Right atrium auricular region (tissue), 2 donors: ENCODE measurements around the gene SLC25A2. TPM values are rescaled to one million over a fixed set of nuclear protein-coding genes. Genes with fewer than 3 reads are reported as not detected.
"Not testable (repeated sequence)": the region's sequence is repeated elsewhere in the genome, so short reads cannot be mapped to it uniquely, and the experiment has no call there.

ENCODE experiments used
- DNase-seq: peaks from one replicate; pipeline ENCODE4 v3.0.0-alpha.2; 2019; ENCODE audit warnings: low spot score
- H3K27ac ChIP-seq, 2 donors: fragments of 200-600 bp; sonication (generic); 1 replicate in 1 of 2; 2 replicates in 1 of 2; pipeline ENCODE4 v1.5.1; 2016 to 2019
- H3K27me3 ChIP-seq, 2 donors: fragments of 200-600 bp; sonication (generic); one replicate each; pipeline versions ENCODE4 v1.5.1 to v1.6.0; 2017 to 2019
- H3K36me3 ChIP-seq: fragments of 200-600 bp; sonication (generic); one replicate; pipeline ENCODE4 v1.5.1; 2016
- H3K4me1 ChIP-seq, 2 donors: fragments of 200-600 bp; sonication (generic); one replicate each; pipeline versions ENCODE4 v1.5.1 to v1.6.0; 2017 to 2019
- H3K4me3 ChIP-seq, 2 donors: fragments of 200-600 bp; sonication (generic); 1 replicate in 1 of 2; 2 replicates in 1 of 2; pipeline ENCODE4 v1.5.1; 2017 to 2019; ENCODE audit warnings: mild to moderate bottlenecking in 1 of 2, moderate library complexity in 1 of 2
- H3K9me3 ChIP-seq, 2 donors: fragments of 200-600 bp; sonication (generic); one replicate each; pipeline ENCODE4 v1.5.1; 2019
- CTCF ChIP-seq, 2 donors: fragments of 200-600 bp; sonication (generic); IDR thresholded peaks; one replicate each; pipeline ENCODE4 v1.5.1; 2019; ENCODE audit warnings: antibody characterized with exemption in 2 of 2
- total RNA-seq, 2 donors: library from RNA; depleted of rRNA; stranded (reverse); fragments of >200 nt; gene quantifications; one replicate each; pipeline ENCODE4 v1.1.0, GENCODE V29; 2016

Gene SLC25A2
- total RNA-seq, 2 donors from 2014 or later = not detected

GRCh38 chr5:141319202-141319601 lies 15.4 kb upstream of the SLC25A2 start:
- peaks cover 42% of the 10 kb centered on the region for H3K36me3 ChIP-seq
- TF ChIP-seq CTCF (IDR thresholded peaks at IDR 0.05) = no peak
- H3K4me3 ChIP-seq = no peak overlapping the region
- DNase-seq = no peak
- H3K9me3 ChIP-seq = peaks cover 35 to 68% of the 10 kb centered on the region in 2 donors
- peaks cover 0 to 12% of the 10 kb centered on the region in 2 donors for H3K4me1 ChIP-seq
- H3K27me3 ChIP-seq = no peaks in the 10 kb centered on the region
- no peak overlapping the region for H3K27ac ChIP-seq

GRCh38 chr5:141316963-141317362 lies 13.1 kb upstream of the SLC25A2 start:
- Histone ChIP-seq H3K36me3 (peaks cover 42% of the 10 kb centered on the region), H3K4me1 (peaks cover 0 to 12% of the 10 kb centered on the region in 2 donors), H3K9me3 (peaks cover 37 to 90% of the 10 kb centered on the region in 2 donors)
- not testable (repeated sequence) for H3K4me3 ChIP-seq, H3K27ac ChIP-seq, H3K27me3 ChIP-seq, DNase-seq

DNA sequence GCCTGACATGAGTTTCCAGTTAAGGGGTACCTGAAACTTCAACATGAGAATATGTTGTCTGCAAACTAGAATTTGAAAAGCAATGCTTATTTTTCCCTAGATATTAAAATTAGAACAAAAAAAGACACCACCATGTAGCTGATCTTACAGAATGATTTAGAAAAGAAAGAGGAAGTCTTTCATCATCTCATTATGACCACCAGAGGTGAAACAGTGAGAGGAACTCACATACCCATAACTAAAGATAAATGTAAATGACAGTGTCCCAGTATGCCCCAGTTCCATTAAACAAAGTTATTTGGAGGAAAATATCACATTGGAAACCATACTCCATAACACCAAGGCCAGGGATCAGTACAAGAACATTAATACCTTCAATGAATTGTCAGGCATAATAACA lies 9.9 kb upstream of the SLC25A2 start:
- Histone ChIP-seq H3K9me3 (peaks cover 24 to 98% of the 10 kb centered on the region in 2 donors), H3K36me3 (peaks cover 32% of the 10 kb centered on the region), H3K27ac (no peak overlapping the region), H3K4me1 (no peaks in the 10 kb centered on the region), H3K27me3 (no peaks in the 10 kb centered on the region), H3K4me3 (no peak overlapping the region)
- no peak for TF ChIP-seq CTCF (IDR thresholded peaks at IDR 0.05)
- DNase-seq = no peak

DNA sequence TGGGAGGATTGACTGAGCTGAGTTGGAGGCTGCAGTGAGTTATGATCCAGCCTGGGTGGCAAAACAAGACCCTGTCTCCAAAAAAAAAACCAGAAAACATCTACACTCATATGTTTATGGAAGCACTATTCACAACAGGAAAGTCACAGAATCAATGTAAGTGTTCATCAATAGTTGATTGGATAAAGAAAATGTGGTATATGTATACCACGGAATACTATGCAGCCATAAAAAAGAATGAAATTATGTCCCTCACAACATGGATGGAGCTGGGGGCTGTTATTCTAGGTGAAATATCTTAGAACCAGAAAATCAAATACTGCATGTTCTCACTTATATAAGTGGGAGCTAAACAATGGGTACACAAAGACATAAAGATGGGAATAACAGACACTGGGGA lies 2.8 kb upstream of the SLC25A2 start:
- Histone ChIP-seq H3K4me1 (no peaks in the 10 kb centered on the region), H3K9me3 (peaks cover 26 to 97% of the 10 kb centered on the region in 2 donors), H3K27ac (no peak overlapping the region), H3K4me3 (no peak overlapping the region), H3K36me3 (no peaks in the 10 kb centered on the region), H3K27me3 (no peaks in the 10 kb centered on the region)
- TF ChIP-seq CTCF (IDR thresholded peaks at IDR 0.05) = no peak
- no peak for DNase-seq

DNA sequence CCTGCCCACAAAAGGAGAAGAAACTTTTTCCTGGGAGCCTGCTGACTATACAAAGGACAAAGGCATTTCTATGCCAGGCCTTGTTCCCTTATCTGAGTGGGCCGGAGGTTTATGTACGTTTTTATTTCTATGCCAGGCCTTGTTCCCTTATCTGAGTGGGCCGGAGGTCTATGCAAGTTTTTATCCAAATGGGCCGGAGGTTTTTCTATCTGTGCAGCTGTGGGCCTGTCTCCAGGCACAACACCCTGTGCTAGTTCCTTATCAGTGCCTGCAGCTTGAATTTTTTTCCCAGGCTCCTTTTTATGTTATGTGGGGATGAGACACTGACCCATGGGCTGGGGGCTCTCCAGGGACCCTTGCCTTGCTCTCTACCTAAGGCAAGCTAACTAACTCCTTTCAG lies 5.5 kb downstream of the SLC25A2 start:
- no peak for TF ChIP-seq CTCF (IDR thresholded peaks at IDR 0.05)
- Histone ChIP-seq H3K4me3 (no peak overlapping the region), H3K27ac (no peak overlapping the region), H3K36me3 (no peaks in the 10 kb centered on the region), H3K4me1 (no peaks in the 10 kb centered on the region), H3K9me3 (peaks cover 11 to 96% of the 10 kb centered on the region in 2 donors), H3K27me3 (no peaks in the 10 kb centered on the region)
- no peak for DNase-seq

GRCh38 chr5:141272906-141273305 lies 30.9 kb downstream of the SLC25A2 start:
- Histone ChIP-seq H3K4me1 (no peaks in the 10 kb centered on the region), H3K27ac (no peak overlapping the region), H3K36me3 (no peaks in the 10 kb centered on the region), H3K9me3 (peaks cover 30 to 95% of the 10 kb centered on the region in 2 donors), H3K4me3 (no peak overlapping the region), H3K27me3 (no peaks in the 10 kb centered on the region)
- DNase-seq = no peak
- no peak for TF ChIP-seq CTCF (IDR thresholded peaks at IDR 0.05)
